Neural progenitor cell (in vitro differentiated cells): ENCODE data around the gene COX17.

Experiments used
- CTCF ChIP-seq: fragments of 200-600 bp; sonication (generic); IDR thresholded peaks from 2 replicates; pipeline ENCODE4 v1.5.1; 2017; ENCODE audit warnings: antibody characterized with exemption, mild to moderate bottlenecking
- EZH2 ChIP-seq: fragments of 200-600 bp; sonication (generic); IDR thresholded peaks from 2 replicates; pipeline ENCODE4 v1.6.1; 2017; ENCODE audit warnings: antibody characterized with exemption, mild to moderate bottlenecking, moderate library complexity
- EZH2phosphoT487 ChIP-seq: fragments of 200-600 bp; sonication (generic); IDR thresholded peaks from 2 replicates; pipeline ENCODE4 v1.6.1; 2017; ENCODE audit warnings: antibody characterized with exemption

- TF ChIP-seq CTCF (no peak), EZH2 (no peak), EZH2phosphoT487 (no peak)
Measured at GRCh38 chr3:119703820-119704531, 26.8 kb upstream of the COX17 start.
